ENCODE data around the gene SF3B5. TPM values are rescaled to one million over a fixed set of nuclear protein-coding genes. Genes with fewer than 3 reads are reported as not detected.

SF3B5 gene
- total and polyA plus RNA-seq, 2 of the 8 experiments (the other 6 are each of a cell fraction or from before 2014, with no cell fraction given) = 195 to 588 TPM

DNA sequence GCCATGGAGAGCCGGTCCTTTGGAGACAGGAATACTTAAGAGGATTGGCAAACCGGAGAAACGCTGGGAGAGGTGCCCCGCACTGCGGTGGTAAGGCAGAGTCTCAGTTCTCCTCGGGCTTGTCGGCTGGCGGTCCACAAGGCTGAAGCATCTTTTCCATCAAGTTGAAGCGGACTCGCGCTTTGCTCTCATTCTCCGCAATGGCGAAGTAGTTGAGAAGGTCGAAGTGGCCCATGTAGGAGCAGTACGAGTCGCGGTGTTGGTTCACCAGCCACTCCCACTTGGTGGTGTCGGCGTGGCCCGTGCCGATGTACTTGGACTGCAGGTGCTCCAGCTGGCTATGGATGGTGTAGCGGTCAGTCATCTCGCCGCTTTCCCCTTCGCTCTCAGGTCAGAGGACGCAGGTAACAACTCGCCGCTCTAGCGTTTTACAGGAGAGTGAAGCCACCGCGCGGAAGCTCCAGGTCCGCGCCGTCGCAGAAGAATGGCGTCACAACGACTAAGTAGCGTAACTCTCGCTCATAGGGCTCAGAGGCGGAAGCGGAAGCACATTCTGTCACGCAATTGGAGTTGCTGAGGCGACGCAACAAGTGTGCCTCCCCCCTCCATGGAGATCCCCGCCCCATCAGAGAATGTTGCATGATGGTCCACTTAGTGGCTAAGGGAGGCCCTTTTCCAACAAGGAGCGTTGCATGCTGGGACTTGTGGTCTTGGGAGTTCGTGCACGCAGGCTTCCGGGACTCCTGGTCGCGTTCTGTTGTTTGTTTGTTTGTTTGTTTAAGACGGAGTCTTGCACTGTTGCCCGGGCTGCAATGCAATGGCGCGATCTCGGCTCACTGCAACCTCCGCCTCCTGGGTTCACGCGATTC, at the start of gene SF3B5 (continued):
- TF ChIP-seq KDM4A (IDR thresholded peaks at IDR 0.05; ENCODE audit: low read depth, low read length, severe bottlenecking) (peak; percentile 91), SP1 (IDR thresholded peaks at IDR 0.05; ENCODE audit: low read depth, low read length) (peak; percentile 89; the same call in 1 of the 2 replicates), JUND (IDR thresholded peaks at IDR 0.05; ENCODE audit: low read length) (no peak), CREB1 (IDR thresholded peaks at IDR 0.05) (peak; percentile 100), CHD1 (IDR thresholded peaks at IDR 0.05; ENCODE audit: low read depth, low read length) (no peak), GABPA (IDR thresholded peaks at IDR 0.05; ENCODE audit: borderline replicate concordance, insufficient read depth, low read length) (peak; percentile 90), RAD21 (IDR thresholded peaks at IDR 0.05 in 1 of 2, conservative IDR thresholded peaks at IDR 0.05 in 1 of 2; ENCODE audit: low read depth in 2 of 2, low read length in 2 of 2) (peak in 1 of 2 experiments; percentile 10; a peak in 1 of 4 replicates), PHF8 (conservative IDR thresholded peaks at IDR 0.05; ENCODE audit: low read depth, low read length) (peak; percentile 94), ZNF274 (IDR thresholded peaks at IDR 0.05; ENCODE audit: borderline replicate concordance, extremely low read depth, low read length) (no peak), EZH2 (IDR thresholded peaks at IDR 0.05; ENCODE audit: low read depth, low read length, severe bottlenecking) (no peak)
